GM23248 (cell line): ENCODE measurements around the gene ZSWIM4.

Source experiments
- EZH2 ChIP-seq: fragments of 200-600 bp; sonication (generic); IDR thresholded peaks from 2 replicates; pipeline ENCODE4 v1.6.1; 2018; ENCODE audit warnings: antibody characterized with exemption, mild to moderate bottlenecking; ENCODE audit not compliant: insufficient read depth, poor library complexity, severe bottlenecking
- EZH2phosphoT487 ChIP-seq: fragments of 200-600 bp; sonication (generic); IDR thresholded peaks from 2 replicates; pipeline ENCODE4 v1.6.1; 2018; ENCODE audit warnings: antibody characterized with exemption, moderate library complexity, mild to moderate bottlenecking, low read depth; ENCODE audit not compliant: insufficient read depth

DNA sequence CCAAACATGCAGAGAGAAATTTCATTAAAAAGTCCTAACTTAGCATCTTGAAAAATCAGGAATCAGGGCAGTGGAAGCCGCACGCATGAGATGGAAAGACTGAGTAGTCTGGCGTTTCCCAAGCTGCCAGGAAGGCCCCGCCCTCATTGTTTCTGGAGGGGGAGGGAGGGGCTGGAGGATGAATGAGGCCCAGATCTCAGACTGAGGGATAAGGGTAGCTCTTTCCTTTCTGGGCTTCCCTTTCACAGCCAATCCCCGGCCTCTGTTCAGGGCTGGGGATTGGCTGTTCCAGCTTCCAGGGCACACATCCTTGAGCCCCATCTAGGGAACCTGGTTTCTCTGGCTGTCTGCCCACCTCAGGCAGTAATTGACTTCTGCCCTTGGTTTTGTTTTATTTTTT lies 13.7 kb upstream of the ZSWIM4 start:
- TF ChIP-seq EZH2phosphoT487 (no peak), EZH2 (no peak)
